Body of pancreas (tissue), 4 donors: ENCODE results near the gene PAPSS1. TPM values are rescaled to one million over a fixed set of nuclear protein-coding genes. Genes with fewer than 3 reads are reported as not detected.
"Not testable (repeated sequence)": the region's sequence is repeated elsewhere in the genome, so short reads cannot be mapped to it uniquely, and the experiment has no call there.

Experiments used
- ATAC-seq: fragments of 150-250 bp; one replicate; pipeline ENCODE4 v1.9.1; 2016
- DNase-seq, 4 donors: peaks; one replicate each; pipeline ENCODE4 v3.0.0-alpha.2; 2019
- H3K27ac ChIP-seq, 4 donors: fragments of 200-600 bp; sonication (generic); 1 replicate in 3 of 4; 2 replicates in 1 of 4; pipeline versions ENCODE4 v1.5.1 to v1.6.1; 2016 to 2019; ENCODE audit warnings: mild to moderate bottlenecking in 1 of 4, mixed read lengths in 1 of 4, moderate library complexity in 1 of 4
- H3K27me3 ChIP-seq, 2 donors: fragments of 200-600 bp; sonication (generic); one replicate each; pipeline ENCODE4 v1.6.0; 2016; ENCODE audit warnings: mild to moderate bottlenecking in 1 of 2
- H3K36me3 ChIP-seq, 2 donors: fragments of 200-600 bp; sonication (generic); replicated peaks in 1 of 2; 2 replicates each; pipeline ENCODE4 v1.5.1; 2016; ENCODE audit warnings: low read depth in 2 of 2; ENCODE audit not compliant: insufficient read depth in 1 of 2
- H3K4me1 ChIP-seq: fragments of 200-600 bp; sonication (generic); one replicate; pipeline ENCODE4 v1.6.0; 2016
- H3K4me3 ChIP-seq, 2 donors: fragments of 200-600 bp; sonication (generic); 1 replicate in 1 of 2; 2 replicates in 1 of 2; pipeline ENCODE4 v1.5.1; 2016 to 2019
- H3K9me3 ChIP-seq, 3 donors: fragments of 200-600 bp; sonication (generic); 1 replicate in 2 of 3; 2 replicates in 1 of 3; pipeline ENCODE4 v1.5.1; 2016
- CTCF ChIP-seq, 7 experiments: fragments of 450-650 bp in 4 of 7; fragments of 200-600 bp in 3 of 7; sonication (generic) in 3 of 7; IDR thresholded peaks; one replicate each; pipeline ENCODE4 v1.5.1; 2016 to 2019; ENCODE audit warnings: antibody characterized with exemption in 7 of 7
- POLR2A ChIP-seq, 3 donors: fragments of 450-650 bp; IDR thresholded peaks; one replicate each; pipeline ENCODE4 v1.6.1; 2016; ENCODE audit warnings: antibody characterized with exemption in 3 of 3, mild to moderate bottlenecking in 2 of 3
- WGBS, 2 donors: methylation state at CpG; one replicate each; pipeline ENCODE4 v1.1.5; 2017; 5-methylcytosine and 5-hydroxymethylcytosine counted together
- intact Hi-C: fragments of 100-400 bp; cut with DNase I; formaldehyde crosslinking; loops from one replicate; pipeline ENCODE4 v1.15.1; 2023
- total RNA-seq, 2 donors: library from RNA; depleted of rRNA; stranded (reverse); fragments of >200 nt; gene quantifications; one replicate each; pipeline ENCODE4 v1.1.0, GENCODE V29; 2016

Gene PAPSS1
- total RNA-seq, 2 donors from 2014 or later = 15.8 to 42.3 TPM

- no peaks in the 10 kb centered on the region for H3K9me3 ChIP-seq
- H3K27me3 ChIP-seq = no peaks in the 10 kb centered on the region
- intact Hi-C loops = no loop called here
- no peak overlapping the region for H3K4me3 ChIP-seq
- H3K36me3 ChIP-seq = peaks cover 0 to 3% of the 10 kb centered on the region in 2 donors
- ATAC-seq = no peak
- H3K27ac ChIP-seq = no peak overlapping the region
- 43 to 58% methylated on average over 4 of the region's 4 CpGs for WGBS, 2 donors
- no peak for DNase-seq
- TF ChIP-seq POLR2A (IDR thresholded peaks at IDR 0.05) (no peak), CTCF (IDR thresholded peaks at IDR 0.05) (no peak)
- H3K4me1 ChIP-seq = peaks cover 3% of the 10 kb centered on the region
Measured at GRCh38 chr4:107658400-107659336, 61.4 kb downstream of the PAPSS1 start.

GRCh38 chr4:107655289-107655688, 64.7 kb downstream of the PAPSS1 start:
- H3K36me3 ChIP-seq = peaks cover 0 to 8% of the 10 kb centered on the region in 2 donors
- DNase-seq (no peak), ATAC-seq (no peak)
- H3K4me3 ChIP-seq = no peak overlapping the region
- H3K9me3 ChIP-seq = no peaks in the 10 kb centered on the region
- no peak overlapping the region for H3K27ac ChIP-seq
- TF ChIP-seq CTCF (IDR thresholded peaks at IDR 0.05) = no peak
- no peak for TF ChIP-seq POLR2A (IDR thresholded peaks at IDR 0.05)
- H3K27me3 ChIP-seq = no peaks in the 10 kb centered on the region
- intact Hi-C loops = no loop called here
- H3K4me1 ChIP-seq = no peaks in the 10 kb centered on the region

- peaks cover 0 to 8% of the 10 kb centered on the region in 2 donors for H3K36me3 ChIP-seq
- 80 to 81% methylated on average over 10 of the region's 10 CpGs for WGBS, 2 donors
- ATAC-seq (no peak), DNase-seq (no peak)
- intact Hi-C loops = no loop called here
- H3K9me3 ChIP-seq = no peaks in the 10 kb centered on the region
- no peak overlapping the region for H3K27ac ChIP-seq
- no peaks in the 10 kb centered on the region for H3K4me1 ChIP-seq
- no peaks in the 10 kb centered on the region for H3K27me3 ChIP-seq
- H3K4me3 ChIP-seq = no peak overlapping the region
- no peak for TF ChIP-seq POLR2A (IDR thresholded peaks at IDR 0.05)
- no peak for TF ChIP-seq CTCF (IDR thresholded peaks at IDR 0.05)
Measured at GRCh38 chr4:107654694-107655093, 65.3 kb downstream of the PAPSS1 start.

- H3K27ac ChIP-seq, H3K9me3 ChIP-seq, H3K36me3 ChIP-seq, H3K4me3 ChIP-seq, intact Hi-C loops, DNase-seq, ATAC-seq, H3K4me1 ChIP-seq, H3K27me3 ChIP-seq: not testable (repeated sequence)
- 94 to 95% methylated on average over 3 of the region's 3 CpGs for WGBS, 2 donors
Measured at GRCh38 chr4:107651408-107651807, 68.6 kb downstream of the PAPSS1 start.

GRCh38 chr4:107650251-107650650, 69.8 kb downstream of the PAPSS1 start:
- Histone ChIP-seq H3K4me1 (no peaks in the 10 kb centered on the region), H3K36me3 (peaks cover 0 to 8% of the 10 kb centered on the region in 2 donors), H3K27me3 (no peaks in the 10 kb centered on the region), H3K9me3 (no peaks in the 10 kb centered on the region), H3K27ac (no peak overlapping the region), H3K4me3 (no peak overlapping the region)
- intact Hi-C loops = no loop called here
- TF ChIP-seq CTCF (IDR thresholded peaks at IDR 0.05) (no peak), POLR2A (IDR thresholded peaks at IDR 0.05) (no peak)
- ATAC-seq (no peak), DNase-seq (no peak)
